Astrocyte of the spinal cord (primary cell): ENCODE measurements around the gene MRTO4.
"Not testable (repeated sequence)": the region's sequence is repeated elsewhere in the genome, so short reads cannot be mapped to it uniquely, and the experiment has no call there.

Source experiments
- DNase-seq: peaks from one replicate; pipeline ENCODE4 v3.0.0; 2011; ENCODE audit warnings: low read depth, low spot score
- H3K4me3 ChIP-seq: 2 replicates; pipeline ENCODE4 v1.5.1; 2011; ENCODE audit warnings: low read depth, mild to moderate bottlenecking, low read length, moderate library complexity
- in situ Hi-C: cut with HindIII; loops from 2 replicates; pipeline ENCODE4 v1.10.0; 2017; ENCODE audit warnings: low sequenced_read_pairs
- TF ChIP-seq, protein P1 (sequence below): IDR thresholded peaks from 2 replicates; pipeline ENCODE4 v1.5.1; 2012; ENCODE audit warnings: low read depth, mild to moderate bottlenecking, low read length, inconsistent platforms

Gene MRTO4

DNA sequence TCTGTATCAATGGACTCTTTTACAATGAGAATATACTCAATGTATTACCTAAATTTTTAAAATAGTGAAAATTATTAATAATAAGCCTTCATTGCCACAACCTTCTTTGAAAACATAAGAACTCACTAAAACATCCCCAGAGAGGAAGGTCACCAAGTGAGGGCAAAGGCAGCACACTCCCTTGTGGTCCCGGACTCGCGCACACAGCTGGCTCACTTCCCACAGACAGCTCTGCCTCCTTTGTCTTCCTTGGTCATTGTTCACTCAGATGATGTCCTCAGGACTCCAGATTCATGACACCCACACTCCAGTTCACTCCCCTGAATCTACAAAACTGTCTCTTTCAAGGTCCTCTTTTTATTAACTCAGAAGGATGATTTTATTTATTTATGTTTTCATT, 22.4 kb upstream of the MRTO4 start:
- TF ChIP-seq, protein P1, sequence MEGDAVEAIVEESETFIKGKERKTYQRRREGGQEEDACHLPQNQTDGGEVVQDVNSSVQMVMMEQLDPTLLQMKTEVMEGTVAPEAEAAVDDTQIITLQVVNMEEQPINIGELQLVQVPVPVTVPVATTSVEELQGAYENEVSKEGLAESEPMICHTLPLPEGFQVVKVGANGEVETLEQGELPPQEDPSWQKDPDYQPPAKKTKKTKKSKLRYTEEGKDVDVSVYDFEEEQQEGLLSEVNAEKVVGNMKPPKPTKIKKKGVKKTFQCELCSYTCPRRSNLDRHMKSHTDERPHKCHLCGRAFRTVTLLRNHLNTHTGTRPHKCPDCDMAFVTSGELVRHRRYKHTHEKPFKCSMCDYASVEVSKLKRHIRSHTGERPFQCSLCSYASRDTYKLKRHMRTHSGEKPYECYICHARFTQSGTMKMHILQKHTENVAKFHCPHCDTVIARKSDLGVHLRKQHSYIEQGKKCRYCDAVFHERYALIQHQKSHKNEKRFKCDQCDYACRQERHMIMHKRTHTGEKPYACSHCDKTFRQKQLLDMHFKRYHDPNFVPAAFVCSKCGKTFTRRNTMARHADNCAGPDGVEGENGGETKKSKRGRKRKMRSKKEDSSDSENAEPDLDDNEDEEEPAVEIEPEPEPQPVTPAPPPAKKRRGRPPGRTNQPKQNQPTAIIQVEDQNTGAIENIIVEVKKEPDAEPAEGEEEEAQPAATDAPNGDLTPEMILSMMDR, result no peak
- no peak for DNase-seq

DNA sequence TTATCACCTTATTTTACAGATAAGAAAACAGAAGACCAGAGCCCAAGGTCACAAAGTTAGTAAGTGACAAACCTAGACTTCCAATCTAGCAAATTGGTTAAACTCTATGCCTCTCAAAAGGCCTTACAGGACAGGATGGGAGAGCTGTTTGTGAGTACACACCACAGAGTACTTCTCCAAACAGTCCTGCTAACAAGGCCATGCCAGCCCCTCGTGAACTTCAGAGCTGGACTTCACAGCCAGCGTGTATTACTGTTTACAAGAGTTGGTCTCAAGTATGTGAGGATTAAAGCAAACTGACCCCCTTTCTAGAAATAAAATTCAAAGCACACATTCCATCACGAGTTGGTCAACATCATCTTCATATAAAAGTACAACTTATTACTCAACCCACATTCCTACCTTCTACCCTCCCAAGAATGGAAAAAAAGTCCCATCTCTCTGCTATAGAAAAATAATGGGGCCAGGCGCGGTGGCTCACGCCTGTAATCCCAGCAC, 21.7 kb upstream of the MRTO4 start:
- TF ChIP-seq, protein P1, result no peak
- DNase-seq, result no peak
- in situ Hi-C loops, result no loop called here
- H3K4me3 ChIP-seq, result no peak overlapping the region

More for the DNA sequence above, 22.4 kb upstream of the MRTO4 start:
- H3K4me3 ChIP-seq, result no peak overlapping the region
- in situ Hi-C loops, result no loop called here

GRCh38 chr1:19231736-19232523, 19.7 kb upstream of the MRTO4 start:
- DNase-seq, in situ Hi-C loops, H3K4me3 ChIP-seq: not testable (repeated sequence)

DNA sequence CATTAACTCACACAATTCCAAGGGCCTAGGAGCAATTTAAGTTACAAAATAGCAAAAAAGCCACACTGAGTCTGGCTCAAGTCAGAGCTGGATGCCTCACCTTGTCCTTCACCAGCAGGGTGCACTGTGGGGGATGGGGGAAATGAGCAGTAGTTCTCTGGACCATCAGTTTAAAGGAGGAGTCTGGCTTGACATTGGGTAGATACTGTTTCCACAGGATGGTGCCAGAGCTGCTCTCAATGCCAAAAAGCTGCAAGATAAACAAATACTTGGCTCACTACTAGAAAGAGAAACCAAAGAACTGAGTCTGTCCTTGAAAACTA, 19.1 kb upstream of the MRTO4 start:
- TF ChIP-seq, protein P1, result peak; percentile 20
- in situ Hi-C loops, result no loop called here
- H3K4me3 ChIP-seq, result no peak overlapping the region
- DNase-seq, result peak; percentile 61

DNA sequence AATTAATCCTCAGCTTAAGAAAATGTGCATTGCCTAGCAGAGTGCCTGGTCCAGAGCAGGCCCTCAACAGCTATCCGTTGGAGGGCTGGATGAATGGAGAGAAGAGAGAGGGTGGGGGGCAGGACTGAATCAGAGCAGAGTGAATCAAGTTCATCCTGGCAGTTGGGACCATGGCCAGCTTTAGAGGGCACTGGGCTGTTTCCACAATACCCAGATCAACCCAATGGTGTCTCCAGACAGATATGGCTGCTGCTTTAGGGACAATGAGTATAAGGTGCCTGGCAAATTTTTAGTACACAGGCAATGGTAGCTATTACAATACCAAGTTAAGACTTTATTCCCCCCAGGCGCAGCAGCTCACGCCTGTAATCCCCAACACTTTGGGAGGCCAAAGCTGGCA, 17.4 kb upstream of the MRTO4 start:
- no peak for DNase-seq
- no peak overlapping the region for H3K4me3 ChIP-seq
- TF ChIP-seq, protein P1, result no peak
- in situ Hi-C loops, result no loop called here

DNA sequence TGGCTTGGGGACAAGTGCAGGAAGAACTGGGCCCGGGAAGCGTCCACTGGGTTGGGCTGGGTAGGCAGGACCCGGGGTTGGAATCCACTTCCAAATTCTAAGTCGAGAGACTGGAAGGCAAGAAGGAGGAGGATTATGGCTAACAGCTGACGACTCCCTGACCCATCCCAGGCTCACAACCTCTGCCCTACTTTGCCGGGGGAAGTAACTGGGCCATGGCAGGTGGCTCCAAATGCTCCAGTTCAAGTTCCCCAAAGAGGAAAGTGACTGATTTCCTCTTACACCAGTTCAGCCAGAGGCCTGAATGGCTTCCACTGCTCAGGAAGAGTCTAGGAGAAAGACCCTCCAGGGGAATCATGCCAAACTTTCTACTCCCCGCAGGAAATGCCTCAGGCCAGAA, 11.7 kb upstream of the MRTO4 start:
- in situ Hi-C loops, result no loop called here
- no peak overlapping the region for H3K4me3 ChIP-seq
- TF ChIP-seq, protein P1, result no peak
- DNase-seq, result no peak

- DNase-seq, result peak; percentile 50
- no peak overlapping the region for H3K4me3 ChIP-seq
- TF ChIP-seq, protein P1, result peak; percentile 96
- in situ Hi-C loops, result no loop called here
Observed at GRCh38 chr1:19240673-19241538, 10.7 kb upstream of the MRTO4 start.
